HepG2 (cell line): ENCODE data around the gene DPP8. TPM values are rescaled to one million over a fixed set of nuclear protein-coding genes. Genes with fewer than 3 reads are reported as not detected.

Experiments used
- AGO1 ChIP-seq: fragments of 200-400 bp; formaldehyde crosslinking; IDR thresholded peaks from 2 replicates; pipeline ENCODE4 v1.6.1; 2017; ENCODE audit warnings: mild to moderate bottlenecking, low read depth, low read length, moderate library complexity; ENCODE audit not compliant: poor library complexity, severe bottlenecking
- ARHGAP35 ChIP-seq: sonication (generic); formaldehyde crosslinking; IDR thresholded peaks from 2 replicates; pipeline ENCODE4 v1.9.0; 2022; ENCODE audit warnings: mild to moderate bottlenecking, inconsistent platforms, moderate library complexity, missing genetic modification reagents, borderline replicate concordance
- DNMT1 ChIP-seq: sonication (generic); formaldehyde crosslinking; IDR thresholded peaks from 2 replicates; pipeline ENCODE4 v1.5.1; 2020; ENCODE audit warnings: mild to moderate bottlenecking, missing genetic modification reagents
- HHEX ChIP-seq: IDR thresholded peaks from 2 replicates; pipeline ENCODE4 v1.6.1; 2016; ENCODE audit warnings: control low read depth
- KDM5B ChIP-seq: sonication (generic); formaldehyde crosslinking; IDR thresholded peaks from 2 replicates; pipeline ENCODE4 v1.4.0; 2020; ENCODE audit warnings: missing genetic modification reagents, mild to moderate bottlenecking, borderline replicate concordance
- LCORL ChIP-seq, 2 experiments: fragments of 450-650 bp in 1 of 2; sonication (generic) in 1 of 2; formaldehyde crosslinking in 1 of 2; IDR thresholded peaks; 2 replicates each; pipeline versions ENCODE4 v1.5.0 to v1.6.1; 2017 to 2020; ENCODE audit warnings: antibody characterized with exemption in 1 of 2, missing genetic modification reagents in 1 of 2
- PAXIP1 ChIP-seq: sonication (generic); formaldehyde crosslinking; conservative IDR thresholded peaks from 2 replicates; pipeline ENCODE4 v1.4.0; 2020; ENCODE audit warnings: mild to moderate bottlenecking, missing genetic modification reagents, moderate library complexity
- RFX5 ChIP-seq: IDR thresholded peaks from 2 replicates; pipeline ENCODE4 v1.6.1; 2011; ENCODE audit warnings: low read depth, low read length, improper control_type of control experiment
- SNAI1 ChIP-seq: sonication (generic); formaldehyde crosslinking; IDR thresholded peaks from 2 replicates; pipeline ENCODE4 v1.5.0; 2020; ENCODE audit warnings: mild to moderate bottlenecking, missing genetic modification reagents, borderline replicate concordance
- SP4 ChIP-seq: sonication (generic); formaldehyde crosslinking; IDR thresholded peaks from 2 replicates; pipeline ENCODE4 v1.8.1; 2023; ENCODE audit warnings: mild to moderate bottlenecking, missing genetic modification reagents
- SSRP1 ChIP-seq: IDR thresholded peaks from 2 replicates; pipeline ENCODE4 v1.6.1; 2016; ENCODE audit warnings: control low read depth
- TRAFD1 ChIP-seq: sonication (generic); formaldehyde crosslinking; IDR thresholded peaks from 2 replicates; pipeline ENCODE4 v1.5.1; 2020; ENCODE audit warnings: missing genetic modification reagents, mild to moderate bottlenecking, borderline replicate concordance
- ZNF331 ChIP-seq: sonication (generic); formaldehyde crosslinking; IDR thresholded peaks from 2 replicates; pipeline ENCODE4 v1.4.0; 2020; ENCODE audit warnings: missing genetic modification reagents
- ZNF501 ChIP-seq: sonication (generic); formaldehyde crosslinking; IDR thresholded peaks from 2 replicates; pipeline ENCODE4 v1.5.1; 2020; ENCODE audit warnings: mild to moderate bottlenecking, moderate library complexity, missing genetic modification reagents
- ZNF556 ChIP-seq: sonication (generic); formaldehyde crosslinking; IDR thresholded peaks from 2 replicates; pipeline ENCODE4 v1.4.0; 2020; ENCODE audit warnings: mild to moderate bottlenecking, missing genetic modification reagents, borderline replicate concordance
- ZNF598 ChIP-seq: sonication (generic); formaldehyde crosslinking; IDR thresholded peaks from 2 replicates; pipeline ENCODE4 v1.5.1; 2020; ENCODE audit warnings: mild to moderate bottlenecking, missing genetic modification reagents, borderline replicate concordance
- ZNF777 ChIP-seq: sonication (generic); formaldehyde crosslinking; IDR thresholded peaks from 2 replicates; pipeline ENCODE4 v1.4.0; 2020; ENCODE audit warnings: missing genetic modification reagents
- polyA plus RNA-seq, 8 experiments: library from polyadenylated mRNA; depleted of rRNA in 3 of 8; stranded (reverse) in 7 of 8; unstranded in 1 of 8; fragments of >200 nt; fragmentation: Illumina TruSeq in 4 of 8; extraction: Trizol in 4 of 8; gene quantifications; 2 replicates each; pipeline versions ENCODE4 v1.2.1 to v1.2.3, GENCODE V29; 2011 to 2016; ENCODE audit warnings: low read depth in 4 of 8, missing spikeins in 1 of 8, mixed read lengths in 1 of 8; ENCODE audit not compliant: insufficient read depth in 1 of 8
- total RNA-seq, 5 experiments: library from RNA; depleted of rRNA; stranded (reverse); fragments of >200 nt; fragmentation: Illumina TruSeq; extraction: Trizol; gene quantifications; 2 replicates each; pipeline ENCODE4 v1.2.3, GENCODE V29; 2016; ENCODE audit warnings: low read depth in 1 of 5
- TF ChIP-seq, protein P1 (sequence below): sonication (generic); formaldehyde crosslinking; IDR thresholded peaks from 2 replicates; pipeline ENCODE4 v1.8.0; 2022; ENCODE audit warnings: low read depth, missing genetic modification reagents
- TF ChIP-seq, protein P2 (sequence below): sonication (generic); formaldehyde crosslinking; IDR thresholded peaks from 2 replicates; pipeline ENCODE4 v1.4.0; 2020; ENCODE audit warnings: missing genetic modification reagents
- TF ChIP-seq, protein P3 (sequence below): sonication (generic); formaldehyde crosslinking; IDR thresholded peaks from 2 replicates; pipeline ENCODE4 v1.4.0; 2020; ENCODE audit warnings: missing genetic modification reagents; ENCODE audit errors: not compliant biosample characterization

The DPP8 gene
- total and polyA plus RNA-seq, 2 of the 13 experiments (the other 11 are each of a cell fraction or from before 2014, with no cell fraction given): 18.0 to 26.3 TPM

GRCh38 chr15:65516997-65517865, at the start of gene DPP8 (continued):
- TF ChIP-seq, protein P1, sequence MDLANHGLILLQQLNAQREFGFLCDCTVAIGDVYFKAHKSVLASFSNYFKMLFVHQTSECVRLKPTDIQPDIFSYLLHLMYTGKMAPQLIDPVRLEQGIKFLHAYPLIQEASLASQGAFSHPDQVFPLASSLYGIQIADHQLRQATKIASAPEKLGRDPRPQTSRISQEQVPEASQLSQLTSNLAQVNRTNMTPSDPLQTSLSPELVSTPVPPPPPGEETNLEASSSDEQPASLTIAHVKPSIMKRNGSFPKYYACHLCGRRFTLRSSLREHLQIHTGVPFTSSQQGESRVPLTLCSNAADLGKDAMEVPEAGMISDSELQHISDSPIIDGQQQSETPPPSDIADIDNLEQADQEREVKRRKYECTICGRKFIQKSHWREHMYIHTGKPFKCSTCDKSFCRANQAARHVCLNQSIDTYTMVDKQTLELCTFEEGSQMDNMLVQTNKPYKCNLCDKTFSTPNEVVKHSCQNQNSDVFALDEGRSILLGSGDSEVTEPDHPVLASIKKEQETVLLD (CRISPR knock-in tag): peak; percentile 70; the same call in 1 of the 2 replicates
- TF ChIP-seq ZNF598 (CRISPR knock-in tag) (0 out of 2 replicates have a peak, but pooled peaks have one; percentile 43), AGO1 (peak; percentile 52), HHEX (no peak), ZNF777 (CRISPR knock-in tag) (peak; percentile 72), SNAI1 (CRISPR knock-in tag) (peak; percentile 87; the same call in 1 of the 2 replicates), ZNF331 (CRISPR knock-in tag) (peak; percentile 89), SSRP1 (CRISPR knock-in tag) (peak; percentile 37; the same call in 1 of the 2 replicates), ZNF556 (CRISPR knock-in tag) (peak; percentile 97), TRAFD1 (no peak), PAXIP1 (CRISPR knock-in tag) (peak; percentile 63), KDM5B (CRISPR knock-in tag) (peak; percentile 98), SP4 (CRISPR knock-in tag) (peak; percentile 82), LCORL (IDR thresholded peaks at IDR 0.05) (no peak), LCORL (CRISPR knock-in tag; IDR thresholded peaks at IDR 0.05) (peak; percentile 63; the same call in 1 of the 2 replicates), ZNF501 (CRISPR knock-in tag) (peak; percentile 97), DNMT1 (CRISPR knock-in tag) (peak; percentile 67), ARHGAP35 (CRISPR knock-in tag) (peak; percentile 97), RFX5 (0 out of 2 replicates have a peak, but pooled peaks have one; percentile 11)
- TF ChIP-seq, protein P2, sequence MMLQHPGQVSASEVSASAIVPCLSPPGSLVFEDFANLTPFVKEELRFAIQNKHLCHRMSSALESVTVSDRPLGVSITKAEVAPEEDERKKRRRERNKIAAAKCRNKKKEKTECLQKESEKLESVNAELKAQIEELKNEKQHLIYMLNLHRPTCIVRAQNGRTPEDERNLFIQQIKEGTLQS (CRISPR knock-in tag): no peak
- TF ChIP-seq, protein P3, sequence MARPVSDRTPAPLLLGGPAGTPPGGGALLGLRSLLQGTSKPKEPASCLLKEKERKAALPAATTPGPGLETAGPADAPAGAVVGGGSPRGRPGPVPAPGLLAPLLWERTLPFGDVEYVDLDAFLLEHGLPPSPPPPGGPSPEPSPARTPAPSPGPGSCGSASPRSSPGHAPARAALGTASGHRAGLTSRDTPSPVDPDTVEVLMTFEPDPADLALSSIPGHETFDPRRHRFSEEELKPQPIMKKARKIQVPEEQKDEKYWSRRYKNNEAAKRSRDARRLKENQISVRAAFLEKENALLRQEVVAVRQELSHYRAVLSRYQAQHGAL: peak; percentile 58
